Ascending aorta (tissue), 2 donors: ENCODE data around the gene PRDM7. TPM values are rescaled to one million over a fixed set of nuclear protein-coding genes. Genes with fewer than 3 reads are reported as not detected.
A peak's percentile ranks its signal among the peaks of the same experiment; 100 is the strongest.

Experiments used
- DNase-seq, 2 donors: peaks; one replicate each; pipeline ENCODE4 v3.0.0-alpha.2; 2019; ENCODE audit warnings: low spot score in 2 of 2
- H3K27ac ChIP-seq, 2 donors: fragments of 200-600 bp; sonication (generic); one replicate each; pipeline ENCODE4 v1.5.1; 2016 to 2017; ENCODE audit warnings: mild to moderate bottlenecking in 1 of 2
- H3K27me3 ChIP-seq: fragments of 200-600 bp; sonication (generic); one replicate; pipeline ENCODE4 v1.5.1; 2017
- H3K36me3 ChIP-seq, 2 donors: fragments of 200-600 bp; sonication (generic); one replicate each; pipeline ENCODE4 v1.5.1; 2016
- H3K4me1 ChIP-seq, 2 donors: fragments of 200-600 bp; sonication (generic); one replicate each; pipeline ENCODE4 v1.5.1; 2016 to 2017; ENCODE audit warnings: mild to moderate bottlenecking in 1 of 2
- H3K4me3 ChIP-seq, 2 donors: fragments of 200-600 bp; sonication (generic); one replicate each; pipeline ENCODE4 v1.5.1; 2016 to 2017; ENCODE audit warnings: mild to moderate bottlenecking in 1 of 2
- H3K9me3 ChIP-seq, 2 donors: fragments of 200-600 bp; sonication (generic); one replicate each; pipeline ENCODE4 v1.5.1; 2016
- intact Hi-C: fragments of 100-400 bp; cut with DNase I; formaldehyde crosslinking; loops from one replicate; pipeline ENCODE4 v1.15.1; 2023
- total RNA-seq: library from RNA; depleted of rRNA; stranded (reverse); fragments of >200 nt; gene quantifications from one replicate; pipeline ENCODE4 v1.1.0, GENCODE V29; 2016
- TF ChIP-seq, protein P1 (sequence below), 3 experiments: fragments of 200-600 bp in 2 of 3; fragments of 450-650 bp in 1 of 3; sonication (generic) in 2 of 3; IDR thresholded peaks; one replicate each; pipeline ENCODE4 v1.5.1; 2016 to 2019; ENCODE audit warnings: antibody characterized with exemption in 3 of 3, mild to moderate bottlenecking in 1 of 3, moderate library complexity in 1 of 3

The PRDM7 gene
- total RNA-seq, 1 donor from 2014 or later, result not detected

DNA sequence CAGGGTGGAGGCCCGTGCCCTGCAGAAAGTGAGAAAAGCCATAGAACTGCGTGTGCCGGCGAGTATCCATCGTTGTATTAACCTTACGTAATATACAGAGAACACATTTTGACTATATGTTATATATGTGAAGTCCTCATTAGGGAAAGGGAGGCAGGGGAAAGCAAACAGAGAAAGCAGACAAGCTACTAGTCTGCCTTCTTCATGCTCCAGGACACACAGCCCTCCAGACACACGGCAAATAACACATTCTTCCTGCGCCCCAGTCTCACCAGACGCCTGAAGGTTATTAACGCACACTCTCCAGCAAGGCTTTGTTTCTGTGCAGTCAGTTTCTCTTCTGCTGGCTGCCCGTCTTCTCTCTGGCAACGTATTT lies 28.8 kb downstream of the PRDM7 start:
- TF ChIP-seq, protein P1, sequence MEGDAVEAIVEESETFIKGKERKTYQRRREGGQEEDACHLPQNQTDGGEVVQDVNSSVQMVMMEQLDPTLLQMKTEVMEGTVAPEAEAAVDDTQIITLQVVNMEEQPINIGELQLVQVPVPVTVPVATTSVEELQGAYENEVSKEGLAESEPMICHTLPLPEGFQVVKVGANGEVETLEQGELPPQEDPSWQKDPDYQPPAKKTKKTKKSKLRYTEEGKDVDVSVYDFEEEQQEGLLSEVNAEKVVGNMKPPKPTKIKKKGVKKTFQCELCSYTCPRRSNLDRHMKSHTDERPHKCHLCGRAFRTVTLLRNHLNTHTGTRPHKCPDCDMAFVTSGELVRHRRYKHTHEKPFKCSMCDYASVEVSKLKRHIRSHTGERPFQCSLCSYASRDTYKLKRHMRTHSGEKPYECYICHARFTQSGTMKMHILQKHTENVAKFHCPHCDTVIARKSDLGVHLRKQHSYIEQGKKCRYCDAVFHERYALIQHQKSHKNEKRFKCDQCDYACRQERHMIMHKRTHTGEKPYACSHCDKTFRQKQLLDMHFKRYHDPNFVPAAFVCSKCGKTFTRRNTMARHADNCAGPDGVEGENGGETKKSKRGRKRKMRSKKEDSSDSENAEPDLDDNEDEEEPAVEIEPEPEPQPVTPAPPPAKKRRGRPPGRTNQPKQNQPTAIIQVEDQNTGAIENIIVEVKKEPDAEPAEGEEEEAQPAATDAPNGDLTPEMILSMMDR (IDR thresholded peaks at IDR 0.05), result no peak
- intact Hi-C loops, result no loop called here
- peaks cover 0 to 2% of the 10 kb centered on the region in 2 donors for H3K36me3 ChIP-seq
- no peak for DNase-seq
- H3K9me3 ChIP-seq, result no peaks in the 10 kb centered on the region
- H3K27me3 ChIP-seq, result no peaks in the 10 kb centered on the region
- H3K4me3 ChIP-seq, result no peak overlapping the region
- peaks cover 4 to 15% of the 10 kb centered on the region in 2 donors for H3K4me1 ChIP-seq
- H3K27ac ChIP-seq, result no peak overlapping the region

DNA sequence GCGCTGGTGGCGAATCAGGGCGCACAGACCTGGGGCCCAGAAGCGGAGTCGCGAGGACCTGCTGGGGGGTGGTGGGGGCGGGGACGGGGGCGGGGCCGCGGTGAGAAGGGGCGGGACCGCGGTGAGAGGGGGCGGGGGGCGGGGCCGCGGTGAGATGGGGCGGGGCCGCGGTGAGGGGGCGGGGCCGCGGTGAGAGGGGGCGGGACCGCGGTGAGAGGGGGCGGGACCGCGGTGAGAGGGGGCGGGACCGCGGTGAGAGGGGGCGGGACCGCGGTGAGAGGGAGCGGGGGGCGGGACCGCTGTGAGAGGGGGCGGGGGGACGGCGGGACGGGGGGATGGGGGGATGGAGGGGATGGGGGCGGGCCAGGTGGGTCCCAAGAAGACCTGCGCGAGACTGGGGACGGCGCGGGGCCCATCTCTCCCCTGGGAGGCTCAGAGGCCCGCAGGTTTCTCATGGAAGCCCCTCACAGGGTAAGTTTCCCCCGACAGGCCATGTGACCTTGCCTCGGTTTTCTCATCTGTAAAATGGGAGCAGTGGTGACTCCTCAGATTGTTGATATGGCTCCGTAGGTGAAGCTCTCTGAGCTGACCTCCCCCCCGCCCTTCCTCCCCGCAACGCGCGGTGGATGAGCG lies 29.3 kb downstream of the PRDM7 start:
- H3K4me1 ChIP-seq, result peaks cover 4 to 15% of the 10 kb centered on the region in 2 donors
- no peaks in the 10 kb centered on the region for H3K9me3 ChIP-seq
- peak in 1 of 2 donors; percentile 63 for DNase-seq
- TF ChIP-seq, protein P1 (IDR thresholded peaks at IDR 0.05), result no peak
- intact Hi-C loops, result no loop called here
- no peak overlapping the region for H3K27ac ChIP-seq
- peaks cover 0 to 5% of the 10 kb centered on the region in 2 donors for H3K36me3 ChIP-seq
- H3K27me3 ChIP-seq, result no peaks in the 10 kb centered on the region
- H3K4me3 ChIP-seq, result peak overlapping the region; percentile 41 to 70

DNA sequence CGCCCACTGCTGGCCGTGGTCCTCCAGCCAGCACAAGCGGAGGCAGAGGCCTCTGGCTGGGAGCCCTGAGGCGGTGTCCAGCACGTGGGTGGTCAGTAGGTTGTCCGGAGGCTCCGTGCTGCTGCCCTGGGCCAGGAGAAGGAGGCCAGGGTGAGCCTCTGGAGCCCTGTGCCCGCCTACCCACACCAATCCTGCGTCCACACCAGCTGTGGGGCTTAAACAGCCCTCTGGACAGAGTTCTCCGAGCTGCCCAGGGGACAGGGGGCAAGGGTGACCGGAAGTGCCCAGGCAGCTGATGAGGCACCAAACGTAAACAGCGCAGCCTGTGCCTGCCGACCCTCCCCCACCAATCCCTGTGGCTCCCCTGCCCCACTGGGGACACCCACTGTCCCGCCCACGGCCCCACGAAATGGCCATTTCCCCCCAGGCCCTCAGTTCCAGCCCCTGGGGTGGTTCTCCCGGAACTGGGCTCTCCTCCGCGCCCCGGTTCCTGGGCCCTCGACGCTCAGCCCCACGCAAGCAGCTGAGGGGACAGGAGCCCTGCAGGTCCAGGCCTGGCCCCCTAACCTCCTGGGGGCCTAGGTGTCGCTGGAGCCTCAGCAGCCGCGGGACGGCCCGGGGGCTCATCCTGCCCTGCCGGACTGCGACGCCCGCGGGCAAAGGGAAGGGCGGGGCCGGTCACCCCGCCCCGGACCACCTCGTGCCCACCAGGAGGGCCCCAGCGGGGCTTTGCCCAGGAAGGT lies 30.0 kb downstream of the PRDM7 start:
- Histone ChIP-seq H3K4me3 (peak overlapping the region; percentile 41 to 70), H3K9me3 (no peaks in the 10 kb centered on the region), H3K4me1 (peaks cover 4 to 15% of the 10 kb centered on the region in 2 donors), H3K27ac (no peak overlapping the region), H3K36me3 (peaks cover 0 to 5% of the 10 kb centered on the region in 2 donors), H3K27me3 (no peaks in the 10 kb centered on the region)
- TF ChIP-seq, protein P1 (IDR thresholded peaks at IDR 0.05), result no peak
- DNase-seq, result peak; percentile 26 to 45
- intact Hi-C loops, result no loop called here

DNA sequence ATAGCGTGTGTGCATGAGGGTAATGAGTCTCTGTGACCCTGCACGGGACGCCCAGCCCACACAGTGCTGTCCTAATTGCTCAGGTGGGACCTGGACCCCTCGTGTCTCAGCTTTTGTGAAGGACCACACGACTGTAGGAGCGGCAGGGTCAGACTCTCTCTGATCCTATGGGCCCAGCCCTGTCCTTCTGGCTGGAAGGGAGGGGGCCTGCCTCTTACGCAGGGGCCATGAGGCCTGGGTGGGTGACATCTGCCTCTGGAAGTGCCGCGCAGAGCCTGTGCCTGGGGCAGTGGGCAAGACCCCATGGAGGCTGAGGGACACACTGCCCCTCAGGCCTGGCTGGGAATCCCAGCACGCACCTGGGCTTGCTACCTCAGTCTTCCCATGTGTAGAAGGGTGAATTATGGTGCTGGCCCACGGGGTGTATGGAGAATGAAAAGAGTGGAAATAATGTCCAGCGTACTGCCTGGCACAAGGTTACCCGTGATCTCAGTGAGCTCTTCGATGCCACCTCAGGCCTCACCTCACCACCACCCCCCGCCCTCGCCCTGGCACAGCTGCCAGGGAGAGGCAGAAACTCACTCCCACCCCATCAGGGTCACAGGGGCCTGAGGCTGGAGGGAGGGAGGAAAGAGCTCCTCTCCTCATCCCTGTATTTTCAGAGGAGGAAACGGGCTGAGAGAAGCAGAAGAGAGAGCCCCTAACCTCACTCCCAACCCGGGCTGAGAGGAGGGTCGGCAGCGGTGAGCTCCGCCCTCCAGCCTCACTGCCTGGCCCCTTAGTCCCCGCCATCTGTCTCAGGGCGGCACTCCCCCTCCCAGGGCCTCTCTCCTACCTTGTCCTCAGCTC lies 30.8 kb downstream of the PRDM7 start:
- H3K36me3 ChIP-seq, result peaks cover 0 to 5% of the 10 kb centered on the region in 2 donors
- no peaks in the 10 kb centered on the region for H3K27me3 ChIP-seq
- intact Hi-C loops, result no loop called here
- no peak for DNase-seq
- no peak overlapping the region for H3K27ac ChIP-seq
- H3K9me3 ChIP-seq, result no peaks in the 10 kb centered on the region
- TF ChIP-seq, protein P1 (IDR thresholded peaks at IDR 0.05), result no peak
- H3K4me1 ChIP-seq, result peaks cover 4 to 15% of the 10 kb centered on the region in 2 donors
- peak overlapping the region; percentile 41 to 70 for H3K4me3 ChIP-seq

DNA sequence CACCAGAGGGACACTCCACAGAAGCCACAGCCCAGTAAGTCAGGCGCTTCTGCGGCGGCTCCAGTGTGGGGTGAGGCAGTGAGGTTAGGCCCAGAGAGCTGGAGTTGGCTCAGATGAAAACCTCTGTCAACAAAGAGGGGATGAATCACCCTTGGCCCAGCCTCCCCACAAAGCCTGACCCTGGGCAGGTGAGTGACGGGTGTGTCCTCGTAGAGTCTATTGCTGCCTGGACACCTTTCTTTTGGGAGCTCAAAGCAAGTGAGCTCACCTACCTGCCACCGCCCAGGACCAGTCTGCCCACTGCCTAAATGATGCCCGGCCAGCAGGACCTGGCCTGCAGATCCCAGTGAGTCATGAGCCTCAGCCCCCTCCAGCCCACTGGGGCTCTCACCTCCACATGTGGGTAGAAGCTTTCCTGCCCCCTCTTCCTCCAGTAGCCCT lies 33.0 kb downstream of the PRDM7 start:
- no peaks in the 10 kb centered on the region for H3K9me3 ChIP-seq
- H3K27ac ChIP-seq, result no peak overlapping the region
- TF ChIP-seq, protein P1 (IDR thresholded peaks at IDR 0.05), result no peak
- peaks cover 6 to 22% of the 10 kb centered on the region in 2 donors for H3K36me3 ChIP-seq
- peaks cover 4 to 15% of the 10 kb centered on the region in 2 donors for H3K4me1 ChIP-seq
- H3K27me3 ChIP-seq, result no peaks in the 10 kb centered on the region
- no peak for DNase-seq
- intact Hi-C loops, result no loop called here
- no peak overlapping the region for H3K4me3 ChIP-seq
